CD4-positive, alpha-beta T cell (primary cell): ENCODE data around the gene LCK. TPM values are rescaled to one million over a fixed set of nuclear protein-coding genes. Genes with fewer than 3 reads are reported as not detected.

ENCODE experiments used
- ATAC-seq: fragments of 200-7000 bp; cut with Tn5 transposase; one replicate; pipeline ENCODE4 v1.10.0; 2022; ENCODE audit warnings: mild to moderate bottlenecking; ENCODE audit not compliant: poor library complexity
- CTCF ChIA-PET: fragments of 350-600 bp; sonication (Branson Sonifier 250); formaldehyde crosslinking; loops from one replicate; lab custom pipeline; 2021; ENCODE audit warnings: antibody characterized with exemption, inconsistent platforms; lab: Charles Lee
- POLR2A ChIA-PET: fragments of 350-600 bp; sonication (Branson Sonifier 250); formaldehyde crosslinking; loops from one replicate; lab custom pipeline; 2021; ENCODE audit warnings: antibody characterized with exemption, inconsistent platforms; lab: Charles Lee
- DNase-seq, 14 experiments: peaks; one replicate each; pipeline ENCODE4 v3.0.0-alpha.2; 2013 to 2020; ENCODE audit warnings: mixed read lengths in 2 of 14
- H3K27ac ChIP-seq, 2 donors: one replicate each; pipeline versions ENCODE4 v1.5.1 to v1.7.0; 2013; ENCODE audit warnings: low read length in 2 of 2, low read depth in 1 of 2, mild to moderate bottlenecking in 1 of 2
- H3K27me3 ChIP-seq, 2 experiments: 1 replicate in 1 of 2; 2 replicates in 1 of 2; pipeline versions ENCODE4 v1.6.1 to v1.7.0; 2013; ENCODE audit warnings: low read length in 2 of 2, control low read depth in 1 of 2, mild to moderate bottlenecking in 1 of 2, moderate library complexity in 1 of 2; ENCODE audit not compliant: insufficient read depth in 2 of 2, control insufficient read depth in 1 of 2
- H3K36me3 ChIP-seq: one replicate; pipeline ENCODE4 v1.6.1; 2013; ENCODE audit warnings: low read length, control low read depth; ENCODE audit not compliant: insufficient read depth
- H3K4me1 ChIP-seq: one replicate; pipeline ENCODE4 v1.6.1; 2013; ENCODE audit warnings: low read length, control low read depth; ENCODE audit not compliant: insufficient read depth
- H3K4me3 ChIP-seq: one replicate; pipeline ENCODE4 v1.5.1; 2013; ENCODE audit warnings: mild to moderate bottlenecking, low read length, moderate library complexity
- H3K9me3 ChIP-seq, 2 experiments: 1 replicate in 1 of 2; 2 replicates in 1 of 2; pipeline versions ENCODE4 v1.6.1 to v1.7.0; 2013; ENCODE audit warnings: low read length in 2 of 2, mild to moderate bottlenecking in 2 of 2, control low read depth in 1 of 2, moderate library complexity in 1 of 2; ENCODE audit not compliant: control insufficient read depth in 1 of 2, insufficient read depth in 1 of 2
- H3K27ac Mint-ChIP-seq: one replicate; pipeline ENCODE4 v1.8.0; 2020; ENCODE audit warnings: mixed read lengths
- H3K27me3 Mint-ChIP-seq: one replicate; pipeline ENCODE4 v1.8.0; 2021; ENCODE audit warnings: mixed read lengths
- H3K36me3 Mint-ChIP-seq: one replicate; pipeline ENCODE4 v1.8.0; 2021; ENCODE audit warnings: low read depth, mixed read lengths
- H3K4me1 Mint-ChIP-seq: one replicate; pipeline ENCODE4 v1.8.0; 2021; ENCODE audit warnings: low read depth, mixed read lengths
- H3K4me3 Mint-ChIP-seq: one replicate; pipeline ENCODE4 v1.8.0; 2020; ENCODE audit warnings: mild to moderate bottlenecking, mixed read lengths
- H3K9me3 Mint-ChIP-seq: one replicate; pipeline ENCODE4 v1.8.0; 2020; ENCODE audit warnings: mixed read lengths
- intact Hi-C, 2 experiments: fragments of 100-400 bp; cut with DNase I in 1 of 2; cut with micrococcal nuclease in 1 of 2; formaldehyde crosslinking; loops; one replicate each; pipeline versions ENCODE4 v1.15.1 to v1.9.0; 2023 to 2025; cut with DNase I, micrococcal nuclease
- total RNA-seq, 174 experiments: library from RNA in 2 of 174; stranded (reverse) in 2 of 174; gene quantifications; one replicate each; pipeline ENCODE4 v1.2.3 and lab custom pipeline; 2021 to 2026
- TF ChIP-seq, protein P1 (sequence below): fragments of 200-600 bp; IDR thresholded peaks from one replicate; pipeline ENCODE4 v1.8.0; 2022; ENCODE audit warnings: antibody characterized with exemption, mild to moderate bottlenecking

Gene LCK
- total RNA-seq, 2 experiments from 2014 or later = 187 to 188 TPM

DNA sequence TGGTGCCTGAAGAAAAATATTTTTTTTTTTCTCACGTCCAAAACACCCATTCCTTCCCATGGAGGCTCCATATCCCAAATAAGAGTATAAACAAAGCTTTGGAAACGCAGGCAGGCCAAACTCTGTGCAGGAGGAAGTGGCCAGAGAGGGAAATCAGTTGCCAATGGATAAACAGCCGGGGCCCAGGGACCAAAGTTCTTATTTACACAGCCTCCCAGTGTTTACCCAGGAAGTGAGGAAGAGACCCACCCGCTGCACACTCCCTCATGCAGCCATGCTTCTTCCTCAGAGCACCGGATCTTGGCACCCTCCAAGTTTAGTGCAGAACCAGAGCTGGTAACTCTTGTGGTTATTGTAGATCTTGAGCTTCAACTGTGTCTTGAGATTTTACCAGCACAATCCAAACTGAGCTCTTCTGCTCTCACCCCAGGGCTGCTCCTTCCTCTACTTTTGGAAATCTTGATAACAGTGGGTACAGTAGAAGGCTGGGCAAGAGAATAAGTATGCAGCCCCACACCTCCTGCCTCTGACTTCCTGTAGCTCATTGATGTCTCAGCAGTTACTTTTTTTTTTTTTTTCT lies 70.7 kb downstream of the LCK start:
- H3K9me3 Mint-ChIP-seq = no peaks in the 10 kb centered on the region
- DNase-seq (peak in 10 of 14 experiments; percentile 7 to 70 (median 29)), ATAC-seq (peak; percentile 87)
- H3K4me1 Mint-ChIP-seq = peaks cover 51% of the 10 kb centered on the region
- Histone ChIP-seq H3K9me3 (no peaks in the 10 kb centered on the region), H3K27ac (peak overlapping the region; percentile 12 to 49), H3K4me1 (peaks cover 62% of the 10 kb centered on the region), H3K27me3 (no peaks in the 10 kb centered on the region), H3K36me3 (peaks cover 44% of the 10 kb centered on the region), H3K4me3 (peak overlapping the region; percentile 25)
- peak overlapping the region; percentile 62 for H3K4me3 Mint-ChIP-seq
- H3K36me3 Mint-ChIP-seq = peaks cover 54% of the 10 kb centered on the region
- CTCF ChIA-PET = interaction anchor here (0.7 to 3.0 kb wide), 6 partner anchors 14 to 121 kb away, joined by 3 to 10 read pairs (median 6); partner anchors contain the start of gene MARCKSL1
- POLR2A ChIA-PET = interaction anchor here (0.7 to 5.0 kb wide), 33 partner anchors 9 to 1416 kb away, joined by 3 to 74 read pairs (median 4); partner anchors contain the start of genes BSDC1, CCDC28B, FAM167B and HDAC1
- intact Hi-C loops = loop anchor here in 1 of 2 experiments (1.0 kb wide), 1 partner anchor 30 kb away; the partner anchor contains the start of gene HDAC1
- H3K27ac Mint-ChIP-seq = peak overlapping the region; percentile 82
- TF ChIP-seq, protein P1, sequence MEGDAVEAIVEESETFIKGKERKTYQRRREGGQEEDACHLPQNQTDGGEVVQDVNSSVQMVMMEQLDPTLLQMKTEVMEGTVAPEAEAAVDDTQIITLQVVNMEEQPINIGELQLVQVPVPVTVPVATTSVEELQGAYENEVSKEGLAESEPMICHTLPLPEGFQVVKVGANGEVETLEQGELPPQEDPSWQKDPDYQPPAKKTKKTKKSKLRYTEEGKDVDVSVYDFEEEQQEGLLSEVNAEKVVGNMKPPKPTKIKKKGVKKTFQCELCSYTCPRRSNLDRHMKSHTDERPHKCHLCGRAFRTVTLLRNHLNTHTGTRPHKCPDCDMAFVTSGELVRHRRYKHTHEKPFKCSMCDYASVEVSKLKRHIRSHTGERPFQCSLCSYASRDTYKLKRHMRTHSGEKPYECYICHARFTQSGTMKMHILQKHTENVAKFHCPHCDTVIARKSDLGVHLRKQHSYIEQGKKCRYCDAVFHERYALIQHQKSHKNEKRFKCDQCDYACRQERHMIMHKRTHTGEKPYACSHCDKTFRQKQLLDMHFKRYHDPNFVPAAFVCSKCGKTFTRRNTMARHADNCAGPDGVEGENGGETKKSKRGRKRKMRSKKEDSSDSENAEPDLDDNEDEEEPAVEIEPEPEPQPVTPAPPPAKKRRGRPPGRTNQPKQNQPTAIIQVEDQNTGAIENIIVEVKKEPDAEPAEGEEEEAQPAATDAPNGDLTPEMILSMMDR = no peak
- no peaks in the 10 kb centered on the region for H3K27me3 Mint-ChIP-seq

DNA sequence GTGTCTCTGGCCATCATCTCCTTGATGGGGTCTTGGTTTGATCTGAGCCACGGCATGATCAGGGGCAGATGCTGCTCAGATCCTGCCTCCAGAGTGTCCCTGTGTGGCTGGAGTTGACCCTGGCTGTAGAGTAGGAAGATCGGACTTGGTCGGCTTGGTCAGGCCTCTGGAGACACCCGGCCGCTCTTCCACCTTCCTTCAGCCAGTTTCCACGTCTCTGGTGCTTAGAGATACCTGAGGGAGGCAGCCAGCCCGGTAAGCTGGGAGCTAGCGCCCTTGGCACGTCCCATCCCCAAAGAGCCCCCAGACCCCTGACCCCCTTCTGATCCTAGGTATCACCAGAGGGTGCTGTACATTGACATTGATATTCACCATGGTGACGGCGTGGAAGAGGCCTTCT lies 76.1 kb downstream of the LCK start:
- no peaks in the 10 kb centered on the region for H3K27me3 Mint-ChIP-seq
- ChIA-PET CTCF (no interaction called here), POLR2A (no interaction called here)
- no peak overlapping the region for H3K27ac Mint-ChIP-seq
- TF ChIP-seq, protein P1 = no peak
- Histone ChIP-seq H3K36me3 (peaks cover 79% of the 10 kb centered on the region), H3K9me3 (no peaks in the 10 kb centered on the region), H3K4me1 (peaks cover 26% of the 10 kb centered on the region), H3K27me3 (no peaks in the 10 kb centered on the region), H3K4me3 (no peak overlapping the region), H3K27ac (no peak overlapping the region)
- H3K9me3 Mint-ChIP-seq = no peaks in the 10 kb centered on the region
- H3K4me3 Mint-ChIP-seq = no peak overlapping the region
- ATAC-seq = no peak
- peaks cover 38% of the 10 kb centered on the region for H3K4me1 Mint-ChIP-seq
- intact Hi-C loops = no loop called here
- H3K36me3 Mint-ChIP-seq = peaks cover 82% of the 10 kb centered on the region
- no peak for DNase-seq

DNA sequence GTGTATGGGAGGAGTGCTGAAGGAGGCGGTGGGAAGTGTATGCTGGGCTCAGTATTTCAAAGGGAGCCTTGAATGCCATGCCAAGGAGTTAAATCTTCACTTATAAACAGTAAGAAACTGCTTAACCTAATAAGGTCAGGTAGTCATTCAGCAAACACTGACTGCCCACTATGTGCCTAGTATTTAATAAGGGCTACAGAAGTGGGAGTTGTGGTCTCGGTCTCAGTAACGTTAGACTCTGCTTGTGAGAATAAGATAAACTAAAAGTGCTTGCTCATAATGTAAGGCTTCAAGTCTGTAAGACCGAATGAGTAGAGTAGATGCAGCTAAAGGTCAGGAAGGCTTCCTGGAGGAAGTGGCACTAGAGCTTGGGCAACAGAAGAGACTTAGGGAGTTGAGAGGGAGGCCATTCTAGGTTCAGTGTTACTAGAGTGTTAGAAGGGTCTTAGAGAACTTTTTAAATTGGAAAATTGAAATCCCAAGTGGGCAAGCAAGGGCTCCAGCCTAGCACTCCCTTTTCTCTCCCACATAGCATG lies 78.9 kb downstream of the LCK start:
- TF ChIP-seq, protein P1 = no peak
- DNase-seq = no peak
- peaks cover 85% of the 10 kb centered on the region for H3K36me3 ChIP-seq
- H3K27ac ChIP-seq = no peak overlapping the region
- POLR2A ChIA-PET = interaction anchor here (1.4 kb wide), 1 partner anchor 8 kb away, joined by 4 read pairs; no protein-coding TSS in a partner anchor
- H3K4me1 ChIP-seq = peaks cover 17% of the 10 kb centered on the region
- H3K36me3 Mint-ChIP-seq = peaks cover 92% of the 10 kb centered on the region
- intact Hi-C loops = loop anchor here in 1 of 2 experiments (5.0 kb wide), 1 partner anchor 68 kb away; no protein-coding TSS in a partner anchor
- no peak overlapping the region for H3K4me3 ChIP-seq
- H3K27me3 ChIP-seq = no peaks in the 10 kb centered on the region
- H3K4me3 Mint-ChIP-seq = peak overlapping the region; percentile 16
- H3K9me3 ChIP-seq = no peaks in the 10 kb centered on the region
- H3K4me1 Mint-ChIP-seq = peaks cover 35% of the 10 kb centered on the region
- CTCF ChIA-PET = no interaction called here
- H3K27ac Mint-ChIP-seq = no peak overlapping the region
- no peaks in the 10 kb centered on the region for H3K9me3 Mint-ChIP-seq
- ATAC-seq = no peak
- no peaks in the 10 kb centered on the region for H3K27me3 Mint-ChIP-seq
